ENCODE results near the gene LPCAT1.
"Not testable (repeated sequence)": the region's sequence is repeated elsewhere in the genome, so short reads cannot be mapped to it uniquely, and the experiment has no call there.

Gene LPCAT1

GRCh38 chr5:1466631-1467265 is 57.0 kb downstream of the LPCAT1 start:
- DNase-seq (ENCODE audit: low read depth in 2 of 2) = no peak

- no peak for DNase-seq (ENCODE audit: low read depth in 2 of 2)
Observed at GRCh38 chr5:1465966-1466471, 57.7 kb downstream of the LPCAT1 start.

- no peak for DNase-seq (ENCODE audit: low read depth in 2 of 2)
Observed at GRCh38 chr5:1465117-1465516, 58.6 kb downstream of the LPCAT1 start.

GRCh38 chr5:1464511-1464910 is 59.2 kb downstream of the LPCAT1 start:
- DNase-seq (ENCODE audit: low read depth in 2 of 2) = no peak

GRCh38 chr5:1464096-1464446 is 59.7 kb downstream of the LPCAT1 start:
- DNase-seq (ENCODE audit: low read depth in 2 of 2) = no peak

GRCh38 chr5:1463326-1464095 is 60.2 kb downstream of the LPCAT1 start:
- no peak for DNase-seq (ENCODE audit: low read depth in 2 of 2)

GRCh38 chr5:1462358-1462757 is 61.4 kb downstream of the LPCAT1 start:
- no peak for DNase-seq (ENCODE audit: low read depth in 2 of 2)

- DNase-seq (ENCODE audit: low read depth in 2 of 2) = no peak
Observed at GRCh38 chr5:1461396-1461795, 62.4 kb downstream of the LPCAT1 start.

GRCh38 chr5:1460054-1460682 is 63.6 kb downstream of the LPCAT1 start:
- DNase-seq (ENCODE audit: low read depth in 2 of 2) = no peak

- not testable (repeated sequence) for DNase-seq (ENCODE audit: low read depth in 2 of 2)
Observed at GRCh38 chr5:1459435-1459834, 64.3 kb downstream of the LPCAT1 start.

- DNase-seq (ENCODE audit: low read depth in 2 of 2) = not testable (repeated sequence)
Observed at GRCh38 chr5:1456110-1456881, 67.5 kb downstream of the LPCAT1 start.

- DNase-seq (ENCODE audit: low read depth in 2 of 2) = no peak
Observed at GRCh38 chr5:1453613-1454012, 70.1 kb downstream of the LPCAT1 start.

- DNase-seq (ENCODE audit: low read depth in 2 of 2) = no peak
Observed at GRCh38 chr5:1449081-1449630, 74.6 kb downstream of the LPCAT1 start.

- peak; percentile 43 to 50 for DNase-seq (ENCODE audit: low read depth in 2 of 2)
Observed at GRCh38 chr5:1448511-1449011, 75.2 kb downstream of the LPCAT1 start.

- DNase-seq (ENCODE audit: low read depth in 2 of 2) = peak in 1 of 2 donors; percentile 43
Observed at GRCh38 chr5:1447671-1448361, 75.9 kb downstream of the LPCAT1 start.

GRCh38 chr5:1446602-1447343 is 77.0 kb downstream of the LPCAT1 start:
- DNase-seq (ENCODE audit: low read depth in 2 of 2) = no peak

- DNase-seq (ENCODE audit: low read depth in 2 of 2) = no peak
Observed at GRCh38 chr5:1445689-1446601, 77.8 kb downstream of the LPCAT1 start.

GRCh38 chr5:1445313-1445688 is 78.5 kb downstream of the LPCAT1 start, which contains the start of gene SLC6A3:
Gene SLC6A3 (minus strand): TSS chr5:1445440. CDS start chr5:1443197, 2,243 bp downstream.
- DNase-seq (ENCODE audit: low read depth in 2 of 2) = peak; percentile 26 to 38

All from stimulated activated CD8-positive, alpha-beta memory T cell treated with anti-CD3 and anti-CD28 coated beads, Interleukin-15, amount 100 ng/mL, for 48 hours (primary cell).